HL-60/S4 (cell line): ENCODE data around the gene SLCO3A1.

Source experiments
- in situ Hi-C: fragments of 300-500 bp; cut with MboI; formaldehyde crosslinking; loops from 2 replicates; pipeline ENCODE4 v1.14.3; 2022; ENCODE audit warnings: low sequenced_read_pairs

The SLCO3A1 gene

DNA sequence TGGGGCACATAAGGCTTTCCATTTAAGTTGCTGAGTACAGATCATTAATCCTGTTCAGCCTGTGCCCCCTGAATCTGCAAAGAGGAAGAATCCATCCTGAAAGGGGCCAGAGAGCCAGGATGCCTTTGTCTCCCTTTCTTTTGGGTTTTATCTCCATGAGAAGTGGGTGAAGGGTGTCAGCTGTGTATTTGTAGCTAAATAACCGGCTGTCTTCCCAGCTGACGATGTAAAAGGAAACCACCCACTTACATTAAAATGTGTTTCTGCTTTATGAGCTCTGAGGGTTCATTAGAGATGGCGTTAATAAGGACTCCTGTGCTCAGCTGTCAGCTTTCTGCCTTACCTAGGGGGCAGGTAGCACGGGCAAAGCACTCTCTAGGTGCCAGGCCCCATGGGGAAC is 83.4 kb downstream of the SLCO3A1 start:
- in situ Hi-C loops, result no loop called here

- in situ Hi-C loops, result no loop called here
Measured at GRCh38 chr15:91938136-91938535, 84.6 kb downstream of the SLCO3A1 start.

- in situ Hi-C loops, result no loop called here
Measured at GRCh38 chr15:91939403-91939831, 85.9 kb downstream of the SLCO3A1 start.

DNA sequence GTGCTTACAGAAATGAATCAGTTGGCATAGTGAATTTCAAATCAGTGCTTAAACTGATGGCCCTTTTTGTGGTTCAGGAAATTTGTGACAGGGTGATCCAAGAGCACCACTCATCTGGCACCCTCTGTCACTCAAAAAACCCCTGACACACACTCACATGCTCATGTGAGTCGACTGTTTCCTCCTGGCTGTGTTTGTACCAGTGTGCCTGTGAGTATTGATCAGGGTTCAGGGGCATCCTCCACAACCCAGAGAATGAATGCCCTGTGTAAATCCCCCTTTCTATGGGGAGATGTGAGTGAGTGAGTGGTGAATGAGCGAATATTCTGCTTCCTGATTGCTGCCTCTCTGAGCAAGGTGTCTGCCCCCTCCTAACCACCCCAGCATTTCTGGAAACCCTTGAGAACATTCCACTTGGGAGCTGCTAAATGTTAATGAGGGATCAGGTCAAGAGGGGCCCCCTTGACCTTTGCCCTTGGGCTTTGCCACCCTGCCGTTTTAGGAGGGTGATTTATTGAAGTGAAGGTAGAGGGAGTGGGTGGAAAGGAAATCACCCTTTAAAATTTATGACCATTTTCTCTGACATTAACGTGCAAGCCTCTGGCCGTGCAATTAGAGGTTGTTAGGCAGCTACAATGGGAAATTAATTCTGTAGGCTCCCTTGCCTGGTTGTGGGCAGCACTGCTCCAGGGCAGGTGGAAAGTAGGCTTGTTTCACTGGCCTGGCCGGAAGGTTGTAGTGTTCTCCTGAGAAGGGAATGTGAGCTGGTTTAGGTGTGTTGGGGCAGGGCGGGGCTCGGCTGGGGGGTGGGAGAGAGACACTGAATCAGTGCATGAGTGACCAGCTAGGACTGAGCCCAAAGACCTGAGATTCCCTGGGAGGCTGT is 87.2 kb downstream of the SLCO3A1 start:
- in situ Hi-C loops, result no loop called here

DNA sequence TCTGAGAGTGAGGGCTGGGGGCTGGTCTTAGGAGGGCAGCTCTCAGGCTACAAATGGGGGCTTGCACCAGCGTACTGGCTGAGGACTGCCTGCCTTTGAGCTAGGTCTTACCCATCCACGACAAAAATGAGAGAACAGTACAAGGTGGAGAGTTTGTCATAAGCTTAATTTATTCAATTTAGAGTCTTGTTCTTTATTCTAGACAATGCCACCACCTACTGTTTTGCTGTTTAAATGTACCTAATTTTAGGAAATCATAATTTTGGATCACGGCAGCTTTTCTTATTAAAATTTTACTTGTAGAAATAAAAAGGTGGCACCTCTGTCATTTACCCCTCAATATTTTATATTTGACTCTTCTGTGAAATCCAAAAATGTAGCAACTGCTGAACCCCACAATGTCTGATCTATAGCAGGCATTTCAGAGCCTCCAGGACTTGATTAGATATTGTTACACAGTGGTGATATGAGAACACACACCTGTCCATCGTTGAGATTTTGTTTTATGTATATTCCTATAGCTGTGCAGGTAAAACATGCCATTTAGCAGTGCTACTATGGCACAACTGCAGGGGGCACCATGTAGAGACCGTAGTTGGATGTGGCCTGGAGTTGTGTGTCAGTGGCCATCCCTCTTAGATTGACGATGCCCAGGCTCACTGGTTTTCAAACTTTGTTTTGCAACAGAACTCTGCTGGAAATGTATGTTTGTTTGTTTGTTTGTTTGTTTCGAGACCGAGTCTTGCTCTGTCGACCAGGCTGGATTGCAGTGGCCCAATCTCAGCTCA is 88.6 kb downstream of the SLCO3A1 start:
- in situ Hi-C loops, result no loop called here

GRCh38 chr15:91942720-91943394 is 89.3 kb downstream of the SLCO3A1 start:
- in situ Hi-C loops, result no loop called here

- in situ Hi-C loops, result no loop called here
Measured at GRCh38 chr15:91944331-91944730, 90.8 kb downstream of the SLCO3A1 start.

DNA sequence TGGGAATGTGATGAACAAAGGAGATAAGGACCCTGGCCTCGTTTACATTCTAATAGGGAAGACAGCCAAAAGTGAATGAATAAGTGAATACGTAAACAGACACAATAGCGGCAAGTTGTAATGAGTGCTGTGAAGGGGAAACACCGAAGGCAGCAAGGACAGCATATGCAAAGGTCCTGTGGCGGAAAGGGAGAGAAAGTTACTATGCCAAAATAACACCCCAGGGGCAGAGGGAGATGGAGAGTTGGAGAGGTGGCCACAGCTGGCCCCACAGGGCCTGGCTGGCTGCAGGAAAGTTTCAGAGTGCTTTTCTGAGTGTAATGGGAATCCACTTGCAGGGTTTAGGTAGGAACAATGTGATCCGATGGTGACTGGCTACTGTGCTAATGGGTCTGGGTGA is 91.9 kb downstream of the SLCO3A1 start:
- in situ Hi-C loops, result no loop called here

GRCh38 chr15:91946075-91946474 is 92.6 kb downstream of the SLCO3A1 start:
- in situ Hi-C loops, result no loop called here

GRCh38 chr15:91946581-91947292 is 93.2 kb downstream of the SLCO3A1 start:
- in situ Hi-C loops, result no loop called here

DNA sequence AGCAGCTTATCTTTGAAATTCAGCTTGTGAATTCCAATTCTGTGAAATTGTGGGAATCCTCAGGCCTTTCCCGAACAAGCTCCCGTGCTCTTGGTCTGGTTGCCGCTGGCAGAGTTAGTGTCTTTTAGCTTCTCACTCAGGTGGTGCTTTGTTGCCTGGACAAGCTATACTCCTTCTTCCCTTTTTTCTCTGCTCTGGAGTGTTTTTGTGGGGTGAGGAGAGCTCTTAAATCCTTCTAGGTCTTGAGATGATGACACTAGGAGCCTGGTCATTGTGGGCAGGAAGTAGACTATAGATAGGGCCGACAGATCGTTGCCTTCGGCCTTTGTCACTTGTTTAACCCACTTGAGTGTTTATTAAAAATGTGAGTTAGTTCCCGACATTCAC is 93.8 kb downstream of the SLCO3A1 start:
- in situ Hi-C loops, result no loop called here

DNA sequence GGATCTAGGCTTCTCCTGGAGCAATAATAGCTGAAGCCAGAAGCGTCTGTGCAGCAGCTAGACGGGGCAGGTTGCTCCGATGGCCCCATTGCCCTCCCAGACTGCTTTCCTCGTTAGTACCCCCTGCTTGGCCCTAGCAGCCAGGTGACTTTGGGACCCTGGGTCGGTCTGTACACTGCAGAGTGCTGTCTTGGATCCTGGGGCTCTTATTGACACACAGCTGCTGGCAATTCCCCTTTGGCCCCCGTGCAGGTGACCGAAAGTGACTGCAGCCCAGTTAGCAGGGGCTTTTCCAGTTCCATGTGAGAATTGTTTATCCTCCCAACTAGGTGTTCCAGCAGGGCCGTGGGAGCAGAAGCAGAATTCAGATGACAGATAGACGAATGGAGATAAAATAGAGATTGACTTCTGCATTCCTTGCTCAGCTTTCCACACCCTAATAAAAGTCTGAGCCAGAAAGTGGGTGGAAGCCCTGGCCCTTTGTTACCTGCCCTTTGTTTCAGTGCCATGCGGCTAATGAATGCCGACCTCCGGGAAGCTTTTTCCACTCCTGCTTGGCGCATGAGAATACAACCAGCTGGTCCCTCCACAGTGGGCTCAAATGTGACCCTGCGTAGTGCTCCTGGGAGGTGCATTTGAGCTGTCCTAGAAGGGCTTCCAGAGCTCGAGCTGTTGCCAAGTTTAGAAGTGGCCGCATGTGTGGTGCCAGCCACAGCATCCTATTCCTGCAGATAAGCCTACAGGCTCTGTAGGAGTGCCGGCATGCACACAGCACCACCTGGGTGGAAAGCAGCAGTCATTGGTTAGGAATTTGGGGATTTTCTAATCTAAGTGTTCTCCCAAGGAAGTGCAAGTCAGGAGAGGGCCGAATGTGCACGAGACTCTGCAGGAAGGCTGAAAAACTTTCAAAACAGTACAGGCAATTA is 94.4 kb downstream of the SLCO3A1 start:
- in situ Hi-C loops, result no loop called here

- in situ Hi-C loops, result no loop called here
Measured at GRCh38 chr15:91949361-91949760, 95.9 kb downstream of the SLCO3A1 start.

- in situ Hi-C loops, result no loop called here
Measured at GRCh38 chr15:91950054-91950453, 96.5 kb downstream of the SLCO3A1 start.

GRCh38 chr15:91950631-91951329 is 97.3 kb downstream of the SLCO3A1 start:
- in situ Hi-C loops, result no loop called here

DNA sequence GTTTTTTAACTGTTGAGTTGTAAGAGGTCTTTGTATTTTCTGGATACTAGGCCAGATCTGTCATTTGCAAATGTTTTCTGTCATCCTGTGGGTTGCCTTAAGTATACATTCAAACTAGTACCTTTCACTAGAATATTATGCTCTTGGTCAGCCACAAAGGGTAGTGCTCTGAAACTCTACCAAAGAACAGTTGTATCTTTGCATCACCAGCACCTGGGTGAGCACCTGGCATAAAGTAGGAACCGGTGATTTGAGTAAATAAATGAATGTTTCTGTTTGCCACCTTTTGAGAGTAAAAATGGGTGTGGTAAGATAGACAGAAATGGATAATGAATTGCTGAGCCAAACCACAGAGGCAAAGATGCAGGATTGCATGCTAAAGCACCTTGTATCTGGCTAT is 98.7 kb downstream of the SLCO3A1 start:
- in situ Hi-C loops, result no loop called here

DNA sequence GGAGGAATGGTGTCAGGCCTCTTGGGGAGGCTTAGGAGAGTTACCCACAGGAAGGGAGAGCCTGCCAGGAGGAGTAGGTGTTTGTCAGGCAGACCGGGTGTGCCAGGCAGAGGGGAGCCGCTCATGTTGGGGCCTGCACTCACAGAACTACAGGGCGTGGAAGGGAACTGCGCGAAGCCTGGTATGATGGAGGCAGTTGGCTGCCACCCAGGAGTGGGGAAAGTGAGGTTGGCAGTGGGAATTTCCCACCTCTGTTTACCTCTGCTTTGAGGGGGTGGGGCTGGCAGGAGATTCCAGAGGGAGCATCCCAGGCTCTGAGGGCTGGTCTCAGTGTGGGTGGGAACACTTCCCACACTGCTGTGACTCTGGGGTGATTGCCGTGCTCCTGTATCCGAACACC is 99.9 kb downstream of the SLCO3A1 start:
- in situ Hi-C loops, result no loop called here

DNA sequence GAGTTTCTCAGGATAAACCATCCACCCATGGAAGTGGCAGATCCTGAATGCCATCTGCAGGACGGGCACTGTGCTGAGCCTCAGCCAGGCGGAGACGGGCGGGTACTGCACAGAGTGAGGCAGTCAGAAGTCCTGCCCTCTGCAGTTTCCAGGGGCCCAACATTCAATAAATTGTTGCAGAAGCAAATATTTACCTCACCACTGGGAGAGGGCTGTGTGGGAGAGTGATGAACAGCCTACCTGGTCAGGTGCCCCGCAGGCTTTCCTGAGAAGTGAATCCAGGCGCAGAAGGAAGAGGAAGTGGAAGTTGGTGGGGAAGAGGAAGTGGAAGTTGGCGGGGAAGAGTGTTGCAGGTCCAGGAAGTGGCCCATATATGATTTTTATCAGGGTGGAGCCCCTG is 100.8 kb downstream of the SLCO3A1 start:
- in situ Hi-C loops, result no loop called here

DNA sequence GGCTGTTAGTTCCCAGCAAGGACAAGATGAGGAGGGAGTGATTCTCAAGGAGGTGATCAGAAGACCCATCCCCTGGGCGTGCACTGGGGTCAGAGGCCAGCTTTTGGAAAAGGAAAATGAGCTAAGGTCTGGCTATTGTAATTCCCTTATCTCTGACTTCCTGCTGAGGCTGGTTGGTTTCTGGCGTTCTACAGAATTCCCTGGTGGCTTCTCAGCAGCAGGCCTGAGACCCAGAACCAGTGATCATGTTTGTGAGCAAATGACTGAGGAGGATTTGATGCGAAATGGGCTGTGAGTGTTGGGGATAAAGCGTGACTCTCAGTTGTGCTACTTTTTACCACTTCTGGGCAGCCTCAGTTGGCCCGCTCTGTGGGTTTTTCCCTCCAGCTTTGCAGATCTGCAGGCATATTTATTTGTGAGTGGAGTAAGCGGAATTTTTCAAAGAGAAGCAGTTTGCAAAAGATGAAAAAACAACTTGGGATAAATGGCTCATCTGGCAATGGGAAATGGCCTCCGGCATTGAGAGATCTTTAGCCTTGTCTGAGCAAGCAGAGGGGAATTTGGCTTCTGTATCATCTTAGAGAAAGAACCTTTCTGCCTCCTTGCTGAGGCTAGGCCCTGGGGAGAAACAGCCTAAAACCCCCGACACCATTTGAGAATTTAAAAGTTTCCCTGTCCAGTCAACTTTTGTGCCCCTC is 102.7 kb downstream of the SLCO3A1 start:
- in situ Hi-C loops, result no loop called here
